Heart right ventricle (tissue), 16 donors: ENCODE data around the gene TEKT2. TPM values are rescaled to one million over a fixed set of nuclear protein-coding genes. Genes with fewer than 3 reads are reported as not detected.

ENCODE experiments used
- ATAC-seq, 8 donors: fragments of 200-7000 bp; cut with Tn5 transposase; one replicate each; pipeline ENCODE4 v1.9.1; 2020; ENCODE audit warnings: mild to moderate bottlenecking in 8 of 8, moderate library complexity in 8 of 8, moderate number of reproducible peaks in 1 of 8
- DNase-seq, 2 donors: peaks; one replicate each; pipeline ENCODE4 v3.0.0-alpha.2; 2020
- H3K27ac ChIP-seq, 10 donors: fragments of 200-600 bp; sonication (generic) in 2 of 10; one replicate each; pipeline versions ENCODE4 v1.5.0 to v1.8.0; 2020 to 2022; ENCODE audit warnings: mild to moderate bottlenecking in 3 of 10
- H3K27me3 ChIP-seq, 7 donors: fragments of 200-600 bp; one replicate each; pipeline ENCODE4 v1.8.0; 2021 to 2022; ENCODE audit warnings: mild to moderate bottlenecking in 2 of 7
- H3K36me3 ChIP-seq, 9 donors: fragments of 200-600 bp; sonication (generic) in 1 of 9; one replicate each; pipeline versions ENCODE4 v1.5.0 to v1.8.0; 2020 to 2022; ENCODE audit warnings: mild to moderate bottlenecking in 2 of 9
- H3K4me1 ChIP-seq, 9 donors: fragments of 200-600 bp; sonication (generic) in 1 of 9; one replicate each; pipeline versions ENCODE4 v1.5.0 to v1.8.0; 2020 to 2022; ENCODE audit warnings: mild to moderate bottlenecking in 4 of 9
- H3K4me3 ChIP-seq, 10 donors: fragments of 200-600 bp; sonication (generic) in 2 of 10; one replicate each; pipeline versions ENCODE4 v1.5.0 to v1.8.0; 2020 to 2022; ENCODE audit warnings: mild to moderate bottlenecking in 7 of 10, moderate library complexity in 2 of 10
- H3K9me3 ChIP-seq, 11 donors: fragments of 200-600 bp in 10 of 11; sonication (generic) in 2 of 11; one replicate each; pipeline versions ENCODE4 v1.5.0 to v1.8.0; 2013 to 2022; ENCODE audit warnings: mild to moderate bottlenecking in 2 of 11, control low read depth in 1 of 11, moderate library complexity in 1 of 11
- CTCF ChIP-seq, 9 donors: fragments of 200-600 bp; sonication (generic) in 2 of 9; IDR thresholded peaks; one replicate each; pipeline versions ENCODE4 v1.5.0 to v1.8.0; 2021 to 2022; ENCODE audit warnings: antibody characterized with exemption in 9 of 9, mild to moderate bottlenecking in 5 of 9, moderate library complexity in 1 of 9
- WGBS, 2 donors: extraction: QIAGEN DNeasy Blood & Tissue Kit; methylation state at CpG; one replicate each; pipeline ENCODE4 v1.1.7; 2013; ENCODE audit warnings: inconsistent platforms in 1 of 2; 5-methylcytosine and 5-hydroxymethylcytosine counted together
- intact Hi-C, 10 donors: fragments of 100-400 bp; cut with DNase I; formaldehyde crosslinking; loops; one replicate each; pipeline versions ENCODE4 v1.11.1 to v1.14.2; 2022
- polyA plus RNA-seq, 2 donors: library from polyadenylated mRNA; stranded (reverse); fragments of 200-250 nt; gene quantifications; one replicate each; pipeline ENCODE4 v1.2.3, GENCODE V29; 2013
- total RNA-seq, 10 donors: library from RNA; stranded (reverse); fragmentation: NEBNext Ultra II Directional in 3 of 10; extraction: Animal tissue kit (Norgen Biotek cat#: 25700) in 3 of 10; gene quantifications; one replicate each; pipeline versions ENCODE4 v1.2.1 to v1.2.4, GENCODE V29; 2021 to 2023
- donor health status: Arrhythmogenic right ventricular cardiomyopathy.
- donor health status: ischemic (EF 13 %, LVEDD 7.1; RV severe dilation, severe dysfunction).
- donor health status: healthy with polysubstance abuse.
- donor health status: DM: no; HTN: yes; CAD: no.
- donor health status: DM: no; HTN: no; CAD: no.
- donor health status: ischemic (EF 25% LVEDD 6.9; RV normal size, moderate dysfunction).
- donor health status: ischemic (EF 25% LVEDD 5.7; RV mildly dilated, moderate dysfunction).
- donor health status: healthy.
- donor health status: DM: yes; HTN: yes; CAD: no.
- donor health status: Ischemic cardiomyopathy.
- donor health status: ischemic (EF 35%, LVEDD 5.7; RV mildly dilated, moderate dysfunction).
- donor health status: nonischemic (EF 11% LVEDD 7.7; RV severe dilation, severe dysfunction).
- donor health status: DM: yes; HTN: yes; CAD: no.
- donor health status: PGD.
- donor health status: ischemic (EF 29% LVEDD 5.4; RV normal size, mild dysfunction).
- donor health status: nonischemic (EF 23%, LVEDD 6.1; RV moderate dilation, normal function).

TEKT2 gene
- total and polyA plus RNA-seq, 12 donors, result 0.06 TPM; not detected in 11

GRCh38 chr1:36125129-36125991 lies 41.5 kb downstream of the TEKT2 start, which contains the start of gene COL8A2:
Gene COL8A2 (minus strand): TSS chr1:36125222. CDS start chr1:36100242, 24,980 bp downstream.
- Histone ChIP-seq H3K27me3 (peaks cover 0 to 33% (median 10%) of the 10 kb centered on the region in 7 donors), H3K4me3 (peak within 1 kb of the TSS in 9 of 10 donors; percentile 9 to 49 (median 41)), H3K27ac (no peak within 1 kb of the TSS), H3K36me3 (no peaks in the 10 kb centered on the region), H3K4me1 (peaks cover 0 to 37% (median 5%) of the 10 kb centered on the region in 9 donors), H3K9me3 (no peaks in the 10 kb centered on the region)
- WGBS, 2 donors, result 10 to 33% methylated on average over 33 to 77 of the region's 77 CpGs
- no peak for TF ChIP-seq CTCF (IDR thresholded peaks at IDR 0.05)
- peak in 7 of 8 donors; percentile 19 to 75 (median 68) for ATAC-seq
- DNase-seq, result peak; percentile 28 to 43
- intact Hi-C loops, result no loop called here

- 81 to 86% methylated on average over 21 of the region's 21 CpGs for WGBS, 2 donors
- intact Hi-C loops, result no loop called here
- peaks cover 0 to 35% (median 5%) of the 10 kb centered on the region in 9 donors for H3K4me1 ChIP-seq
- H3K4me3 ChIP-seq, result peak overlapping the region in 1 of 10 donors; percentile 49
- H3K36me3 ChIP-seq, result no peaks in the 10 kb centered on the region
- DNase-seq (no peak), ATAC-seq (no peak)
- no peaks in the 10 kb centered on the region for H3K9me3 ChIP-seq
- no peak overlapping the region for H3K27ac ChIP-seq
- no peak for TF ChIP-seq CTCF (IDR thresholded peaks at IDR 0.05)
- peaks cover 0 to 33% (median 10%) of the 10 kb centered on the region in 7 donors for H3K27me3 ChIP-seq
These were observed 42.3 kb downstream of the TEKT2 start for GRCh38 chr1:36126005-36126716.

DNA sequence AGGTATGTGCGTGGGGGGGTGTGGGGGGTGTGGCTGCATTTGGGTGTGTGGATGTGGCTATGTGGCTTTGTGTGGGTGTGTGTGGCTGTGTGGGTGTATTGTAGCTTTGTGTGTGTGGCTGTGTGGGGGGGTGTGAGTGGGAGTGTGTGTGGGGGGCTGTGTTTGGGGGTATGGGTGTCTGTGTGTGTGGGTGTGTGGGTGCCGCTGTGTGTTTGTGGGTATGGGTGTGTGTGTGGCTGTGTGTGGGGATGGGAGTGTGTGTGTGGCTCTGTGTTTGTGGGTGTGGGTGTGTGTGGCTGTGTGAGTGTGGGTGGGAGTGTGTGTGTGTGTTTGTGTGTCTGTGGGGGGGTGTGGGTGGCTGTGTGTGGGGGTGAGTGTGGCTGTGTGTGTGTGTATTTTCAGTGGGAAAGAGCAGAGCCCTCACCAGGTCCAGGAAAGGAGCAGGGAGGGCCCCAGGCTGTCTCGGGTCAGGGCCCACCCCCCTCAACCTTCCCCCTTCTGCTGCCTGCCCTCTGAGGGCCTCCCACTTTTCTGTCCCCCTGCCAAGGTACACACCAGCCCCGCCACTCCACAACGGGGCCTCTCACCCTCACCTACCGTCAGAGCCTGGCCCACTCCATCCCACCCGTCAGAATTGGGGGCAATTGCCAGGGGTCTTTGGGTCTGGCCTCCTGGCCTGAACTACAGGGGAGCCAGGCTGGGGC lies 43.1 kb downstream of the TEKT2 start:
- Histone ChIP-seq H3K27me3 (peaks cover 0 to 33% (median 10%) of the 10 kb centered on the region in 7 donors), H3K4me1 (peaks cover 0 to 34% (median 5%) of the 10 kb centered on the region in 9 donors), H3K36me3 (no peaks in the 10 kb centered on the region), H3K27ac (no peak overlapping the region), H3K4me3 (no peak overlapping the region), H3K9me3 (no peaks in the 10 kb centered on the region)
- no peak for ATAC-seq
- WGBS, 2 donors, result 54 to 57% methylated on average over 7 of the region's 7 CpGs
- intact Hi-C loops, result no loop called here
- no peak for DNase-seq
- no peak for TF ChIP-seq CTCF (IDR thresholded peaks at IDR 0.05)
